SK-N-SH (cell line): ENCODE measurements around the gene MECP2. TPM values are rescaled to one million over a fixed set of nuclear protein-coding genes. Genes with fewer than 3 reads are reported as not detected.

Source experiments
- CTCF ChIA-PET: fragments of 300-600, 350-600 bp; formaldehyde crosslinking; extraction: SDS; loops from one replicate; lab custom pipeline; 2021; lab: Yijun Ruan, JAX
- POLR2A ChIA-PET: fragments of 350-600 bp; sonication (Branson Sonifier 250); formaldehyde crosslinking; extraction: SDS; loops from one replicate; lab custom pipeline; 2020; ENCODE audit warnings: antibody characterized with exemption, inconsistent platforms; lab: Yijun Ruan, JAX
- DNase-seq: peaks from one replicate; pipeline ENCODE4 v3.0.0; 2012
- H2AFZ ChIP-seq: fragments of 200-600 bp; sonication (generic); 2 replicates; pipeline ENCODE4 v1.8.1; 2016; ENCODE audit warnings: antibody characterized with exemption, mild to moderate bottlenecking, low read depth
- H3F3A ChIP-seq: fragments of 200-600 bp; sonication (generic); replicated peaks from 2 replicates; pipeline ENCODE3; 2016; ENCODE audit warnings: antibody characterized with exemption, mild to moderate bottlenecking; ENCODE audit not compliant: insufficient read depth
- H3K27ac ChIP-seq, 2 experiments: fragments of 200-500 bp in 1 of 2; fragments of 200-600 bp in 1 of 2; sonication (Bioruptor generic) in 1 of 2; sonication (generic), shearing (Covaris generic) in 1 of 2; 2 replicates each; pipeline versions ENCODE4 v1.5.1 to v1.6.1; 2014 to 2016; ENCODE audit warnings: low read depth in 2 of 2, inconsistent platforms in 1 of 2, low read length in 1 of 2, mild to moderate bottlenecking in 1 of 2, mixed read lengths in 1 of 2
- H3K27me3 ChIP-seq: fragments of 200-600 bp; sonication (generic), shearing (Covaris generic); 2 replicates; pipeline ENCODE4 v1.6.1; 2016; ENCODE audit warnings: mixed run types; ENCODE audit not compliant: insufficient read depth
- H3K36me3 ChIP-seq, 2 experiments: fragments of 200-500 bp in 1 of 2; fragments of 200-600 bp in 1 of 2; sonication (Bioruptor generic) in 1 of 2; sonication (generic) in 1 of 2; replicated peaks in 1 of 2; 2 replicates each; pipeline versions ENCODE3 to v1.5.1; 2014 to 2016; ENCODE audit warnings: low read length in 1 of 2, mild to moderate bottlenecking in 1 of 2; ENCODE audit not compliant: insufficient read depth in 2 of 2, control insufficient read depth in 1 of 2
- H3K4me1 ChIP-seq, 2 experiments: fragments of 200-500 bp in 1 of 2; fragments of 200-600 bp in 1 of 2; sonication (Bioruptor generic) in 1 of 2; sonication (generic), shearing (Covaris generic) in 1 of 2; 2 replicates each; pipeline versions ENCODE4 v1.5.1 to v1.6.1; 2014 to 2016; ENCODE audit warnings: low read depth in 1 of 2, low read length in 1 of 2, mixed run types in 1 of 2; ENCODE audit not compliant: insufficient read depth in 2 of 2, control insufficient read depth in 1 of 2
- H3K4me2 ChIP-seq: fragments of 200-600 bp; sonication (generic), shearing (Covaris generic); 2 replicates; pipeline ENCODE4 v1.6.1; 2017; ENCODE audit warnings: mixed run types
- H3K4me3 ChIP-seq, 2 experiments: fragments of 200-500 bp in 1 of 2; fragments of 200-600 bp in 1 of 2; sonication (Bioruptor generic) in 1 of 2; sonication (generic), shearing (Covaris generic) in 1 of 2; 2 replicates each; pipeline versions ENCODE4 v1.5.1 to v1.8.1; 2014 to 2016; ENCODE audit warnings: low read depth in 2 of 2, inconsistent platforms in 1 of 2, low read length in 1 of 2, mild to moderate bottlenecking in 1 of 2, mixed read lengths in 1 of 2, moderate library complexity in 1 of 2
- H3K79me2 ChIP-seq: fragments of 200-600 bp; sonication (generic); 2 replicates; pipeline ENCODE4 v1.8.1; 2017; ENCODE audit warnings: mild to moderate bottlenecking; ENCODE audit not compliant: insufficient read depth
- H3K9ac ChIP-seq: fragments of 200-600 bp; sonication (generic); 2 replicates; pipeline ENCODE4 v1.6.1; 2017; ENCODE audit warnings: mixed run types
- H3K9me2 ChIP-seq: fragments of 200-600 bp; sonication (generic); 2 replicates; pipeline ENCODE4 v1.6.1; 2017; ENCODE audit warnings: mixed run types
- H3K9me3 ChIP-seq: fragments of 200-600 bp; sonication (generic); 2 replicates; pipeline ENCODE4 v1.6.1; 2017; ENCODE audit warnings: mixed run types, mild to moderate bottlenecking, moderate library complexity
- H4K20me1 ChIP-seq: fragments of 200-600 bp; sonication (generic); 2 replicates; pipeline ENCODE4 v1.6.1; 2017; ENCODE audit warnings: mild to moderate bottlenecking, mixed run types; ENCODE audit not compliant: insufficient read depth
- CHD2 ChIP-seq: fragments of 150-350 bp; IDR thresholded peaks from 2 replicates; pipeline ENCODE4 v1.6.1; 2018; ENCODE audit warnings: low read length; ENCODE audit not compliant: partially characterized antibody
- ELF1 ChIP-seq: IDR thresholded peaks from 2 replicates; pipeline ENCODE4 v1.4.0; 2012
- EZH2phosphoT487 ChIP-seq: fragments of 200-600 bp; sonication (generic); IDR thresholded peaks from 2 replicates; pipeline ENCODE4 v1.6.1; 2017; ENCODE audit warnings: low read depth, mixed run types, mild to moderate bottlenecking, antibody characterized with exemption, moderate library complexity, borderline replicate concordance
- GATA2 ChIP-seq: sonication (generic); formaldehyde crosslinking; IDR thresholded peaks from 2 replicates; pipeline ENCODE4 v1.5.0; 2020; ENCODE audit warnings: mild to moderate bottlenecking, missing genetic modification reagents
- IRF3 ChIP-seq: fragments of 150-350 bp; IDR thresholded peaks from 2 replicates; pipeline ENCODE4 v1.6.1; 2016; ENCODE audit warnings: mild to moderate bottlenecking, low read depth, low read length
- JUND ChIP-seq: IDR thresholded peaks from 2 replicates; pipeline ENCODE4 v1.4.0; 2012
- PBX3 ChIP-seq: IDR thresholded peaks from 2 replicates; pipeline ENCODE4; 2012
- RAD21 ChIP-seq: IDR thresholded peaks from 2 replicates; pipeline ENCODE4 v1.6.1; 2012; ENCODE audit warnings: mild to moderate bottlenecking, low read length
- USF1 ChIP-seq: IDR thresholded peaks from 2 replicates; pipeline ENCODE4 v1.4.0; 2012; ENCODE audit warnings: low read depth, borderline replicate concordance
- USF2 ChIP-seq: fragments of 150-350 bp; IDR thresholded peaks from 2 replicates; pipeline ENCODE4 v1.6.1; 2017; ENCODE audit warnings: antibody characterized with exemption, low read length, low read depth, borderline replicate concordance
- YY1 ChIP-seq: IDR thresholded peaks from 2 replicates; pipeline ENCODE4 v1.4.0; 2012; ENCODE audit warnings: low read depth, mild to moderate bottlenecking
- ZBTB33 ChIP-seq: IDR thresholded peaks from 2 replicates; pipeline ENCODE4 v1.4.0; 2012; ENCODE audit warnings: low read depth, borderline replicate concordance
- WGBS: methylation state at CpG from one replicate; pipeline ENCODE4 v1.1.6; 2017; ENCODE audit warnings: low lambda C conversion rate; 5-methylcytosine and 5-hydroxymethylcytosine counted together
- polyA plus RNA-seq, 3 experiments: library from polyadenylated mRNA; depleted of rRNA; stranded (reverse); fragments of >200 nt; gene quantifications; 2 replicates each; pipeline ENCODE4 v1.2.3, GENCODE V29; 2012

The MECP2 gene
- polyA plus RNA-seq, 1 of the 3 experiments (the other 2 are of a cell fraction) = 8.2 TPM

- H4K20me1 ChIP-seq = peaks cover 9% of the 10 kb centered on the region
- H3F3A ChIP-seq = no peaks in the 10 kb centered on the region
- H3K27me3 ChIP-seq = peaks cover 4% of the 10 kb centered on the region; the same call in 1 of the 2 replicates
- WGBS = 52% methylated on average over 11 of the region's 11 CpGs
- H3K9ac ChIP-seq = no peak overlapping the region
- no peaks in the 10 kb centered on the region for H3K9me2 ChIP-seq
- ChIA-PET CTCF (interaction anchor here (0.6 to 4.9 kb wide), 5 partner anchors 10 to 26 kb away, joined by 3 to 30 read pairs (median 3); no protein-coding TSS in a partner anchor), POLR2A (no interaction called here)
- H3K79me2 ChIP-seq = peaks cover 53% of the 10 kb centered on the region; the same call in 1 of the 2 replicates
- no peak overlapping the region for H2AFZ ChIP-seq
- H3K27ac ChIP-seq = peak overlapping the region in 1 of 2 experiments; percentile 46; a peak in 1 of 4 replicates
- H3K4me2 ChIP-seq = no peak overlapping the region
- DNase-seq = no peak
- peaks cover 3 to 4% of the 10 kb centered on the region in 2 experiments; a peak in 2 of 4 replicates for H3K4me1 ChIP-seq
- H3K9me3 ChIP-seq = no peaks in the 10 kb centered on the region
- TF ChIP-seq ELF1 = no peak
- TF ChIP-seq YY1 = no peak
- TF ChIP-seq GATA2 = no peak
- TF ChIP-seq EZH2phosphoT487 = no peak
- TF ChIP-seq CHD2 = no peak
- TF ChIP-seq, all 33 proteins: peak for 0
- no peaks in the 10 kb centered on the region for H3K36me3 ChIP-seq
- H3K4me3 ChIP-seq = no peak overlapping the region
Observed at GRCh38 chrX:154039577-154039976, 57.9 kb downstream of the MECP2 start.

GRCh38 chrX:154038656-154039055 lies 58.9 kb downstream of the MECP2 start:
- Histone ChIP-seq H3K4me1 (peaks cover 3 to 4% of the 10 kb centered on the region in 2 experiments; a peak in 2 of 4 replicates), H3K9ac (no peak overlapping the region), H3F3A (no peaks in the 10 kb centered on the region), H3K27ac (no peak overlapping the region), H3K9me3 (no peaks in the 10 kb centered on the region), H3K79me2 (peaks cover 52% of the 10 kb centered on the region; the same call in 1 of the 2 replicates), H3K4me2 (no peak overlapping the region), H3K36me3 (no peaks in the 10 kb centered on the region), H3K4me3 (no peak overlapping the region), H2AFZ (no peak overlapping the region), H3K9me2 (no peaks in the 10 kb centered on the region), H4K20me1 (peaks cover 9% of the 10 kb centered on the region), H3K27me3 (peaks cover 13% of the 10 kb centered on the region; the same call in 1 of the 2 replicates)
- ChIA-PET CTCF (interaction anchor here (0.9 to 4.9 kb wide), 2 partner anchors 11 to 26 kb away, joined by 3 to 30 read pairs; no protein-coding TSS in a partner anchor), POLR2A (no interaction called here)
- no peak for DNase-seq
- TF ChIP-seq ZBTB33 (no peak), CHD2 (no peak), PBX3 (no peak), IRF3 (no peak), JUND (no peak), USF1 (no peak), USF2 (no peak), RAD21 (no peak)
- 42% methylated on average over 5 of the region's 5 CpGs for WGBS
